T1000 (cell line): ENCODE data around the gene PIAS1.

Source experiments
- DNase-seq: peaks from one replicate; lab custom pipeline; 2025; ENCODE audit warnings: mixed read lengths; lab: John Stamatoyannopoulos, UW

The PIAS1 gene

GRCh38 chr15:68062946-68063465, 8.9 kb downstream of the PIAS1 start:
- no peak for DNase-seq

- no peak for DNase-seq
Measured at GRCh38 chr15:68063606-68064005, 9.5 kb downstream of the PIAS1 start.

GRCh38 chr15:68073576-68074288, 19.6 kb downstream of the PIAS1 start:
- no peak for DNase-seq

- no peak for DNase-seq
Measured at GRCh38 chr15:68075764-68076385, 21.8 kb downstream of the PIAS1 start.

- no peak for DNase-seq
Measured at GRCh38 chr15:68078365-68078764, 24.2 kb downstream of the PIAS1 start.

- no peak for DNase-seq
Measured at GRCh38 chr15:68080334-68080733, 26.2 kb downstream of the PIAS1 start.

- no peak for DNase-seq
Measured at GRCh38 chr15:68080783-68081182, 26.7 kb downstream of the PIAS1 start.

GRCh38 chr15:68081869-68082505, 27.9 kb downstream of the PIAS1 start:
- no peak for DNase-seq

- DNase-seq = no peak
Measured at GRCh38 chr15:68082735-68083134, 28.6 kb downstream of the PIAS1 start.

GRCh38 chr15:68083463-68083862, 29.3 kb downstream of the PIAS1 start:
- DNase-seq = no peak

GRCh38 chr15:68085052-68085451, 30.9 kb downstream of the PIAS1 start:
- no peak for DNase-seq

GRCh38 chr15:68091743-68092142, 37.6 kb downstream of the PIAS1 start:
- no peak for DNase-seq

GRCh38 chr15:68096099-68096498, 42.0 kb downstream of the PIAS1 start:
- no peak for DNase-seq

- no peak for DNase-seq
Measured at GRCh38 chr15:68097029-68097428, 42.9 kb downstream of the PIAS1 start.

- DNase-seq = no peak
Measured at GRCh38 chr15:68098465-68098864, 44.4 kb downstream of the PIAS1 start.

- DNase-seq = no peak
Measured at GRCh38 chr15:68100194-68100593, 46.1 kb downstream of the PIAS1 start.

- DNase-seq = no peak
Measured at GRCh38 chr15:68103603-68104002, 49.5 kb downstream of the PIAS1 start.

- DNase-seq = no peak
Measured at GRCh38 chr15:68106656-68107055, 52.5 kb downstream of the PIAS1 start.

- no peak for DNase-seq
Measured at GRCh38 chr15:68107142-68107541, 53.0 kb downstream of the PIAS1 start.

GRCh38 chr15:68112706-68113105, 58.6 kb downstream of the PIAS1 start:
- DNase-seq = no peak

- DNase-seq = no peak
Measured at GRCh38 chr15:68113273-68113672, 59.2 kb downstream of the PIAS1 start.

GRCh38 chr15:68113751-68114150, 59.6 kb downstream of the PIAS1 start:
- no peak for DNase-seq

GRCh38 chr15:68114356-68114755, 60.2 kb downstream of the PIAS1 start:
- no peak for DNase-seq
